SK-N-SH treated with all-trans-retinoic acid at 6 μM for 48 hours (cell line): ENCODE measurements around the gene ERC1.

Experiments used
- ATAC-seq: fragments of 200-7000 bp; cut with Tn5 transposase; 3 replicates; pipeline ENCODE4 v1.9.1; 2020; ENCODE audit warnings: mild to moderate bottlenecking, moderate library complexity
- ARNTL ChIP-seq: fragments of 450-650 bp; formaldehyde crosslinking; IDR thresholded peaks from 2 replicates; pipeline ENCODE4 v1.5.0; 2020; ENCODE audit warnings: low read depth, mild to moderate bottlenecking, moderate library complexity, borderline replicate concordance
- BACH2 ChIP-seq: fragments of 250-450 bp; sonication (Bioruptor Pico); IDR thresholded peaks from 2 replicates; pipeline ENCODE4 v1.9.0; 2021; ENCODE audit warnings: mild to moderate bottlenecking, borderline replicate concordance
- CSDC2 ChIP-seq: fragments of 250-450 bp; sonication (Bioruptor Pico); IDR thresholded peaks from 2 replicates; pipeline ENCODE4 v1.5.0; 2020; ENCODE audit warnings: mild to moderate bottlenecking, moderate library complexity
- ESRRG ChIP-seq: fragments of 250-450 bp; sonication (Bioruptor Pico); IDR thresholded peaks from 2 replicates; pipeline ENCODE4 v1.6.1; 2021; ENCODE audit warnings: mild to moderate bottlenecking
- GLIS3 ChIP-seq: fragments of 250-450 bp; sonication (Bioruptor Pico); IDR thresholded peaks from 2 replicates; pipeline ENCODE4 v1.5.0; 2020; ENCODE audit warnings: mild to moderate bottlenecking, moderate library complexity
- ISL1 ChIP-seq: fragments of 250-450 bp; sonication (Bioruptor Pico); IDR thresholded peaks from 2 replicates; pipeline ENCODE4 v2.1.2; 2022; ENCODE audit warnings: mild to moderate bottlenecking, moderate library complexity
- OSR1 ChIP-seq: fragments of 250-450 bp; sonication (Bioruptor Pico); IDR thresholded peaks from 2 replicates; pipeline ENCODE4 v1.8.0; 2022; ENCODE audit warnings: moderate library complexity, mild to moderate bottlenecking, inconsistent platforms
- PPARA ChIP-seq: fragments of 250-450 bp; sonication (Bioruptor Pico); IDR thresholded peaks from 2 replicates; pipeline ENCODE4 v1.5.0; 2020; ENCODE audit warnings: mild to moderate bottlenecking, borderline replicate concordance
- SNAI2 ChIP-seq: fragments of 250-450 bp; sonication (Bioruptor Pico); IDR thresholded peaks from 2 replicates; pipeline ENCODE4 v1.5.0; 2020; ENCODE audit warnings: mild to moderate bottlenecking, moderate library complexity
- TCF4 ChIP-seq: fragments of 250-450 bp; sonication (Bioruptor Pico); IDR thresholded peaks from 2 replicates; pipeline ENCODE4 v1.8.0; 2021; ENCODE audit warnings: mild to moderate bottlenecking, moderate library complexity, borderline replicate concordance
- TOX ChIP-seq: fragments of 250-450 bp; sonication (Bioruptor Pico); IDR thresholded peaks from 2 replicates; pipeline ENCODE4 v1.8.0; 2021; ENCODE audit warnings: mild to moderate bottlenecking, moderate library complexity, borderline replicate concordance
- ZFP3 ChIP-seq: fragments of 250-450 bp; sonication (Bioruptor Pico); IDR thresholded peaks from 2 replicates; pipeline ENCODE4 v1.5.0; 2020; ENCODE audit warnings: mild to moderate bottlenecking, moderate library complexity
- ZFP30 ChIP-seq: fragments of 450-650 bp; formaldehyde crosslinking; IDR thresholded peaks from 2 replicates; pipeline ENCODE4 v1.5.0; 2022; ENCODE audit warnings: mild to moderate bottlenecking, moderate library complexity
- ZNF565 ChIP-seq: fragments of 450-650 bp; formaldehyde crosslinking; conservative IDR thresholded peaks from 2 replicates; pipeline ENCODE4 v1.5.0; 2020; ENCODE audit warnings: low read depth, mild to moderate bottlenecking, moderate library complexity
- ZNF70 ChIP-seq: fragments of 450-650 bp; formaldehyde crosslinking; IDR thresholded peaks from 2 replicates; pipeline ENCODE4 v1.5.0; 2020; ENCODE audit warnings: mild to moderate bottlenecking, moderate library complexity
- ZNF8 ChIP-seq: fragments of 450-650 bp; formaldehyde crosslinking; IDR thresholded peaks from 2 replicates; pipeline ENCODE4 v1.5.0; 2020; ENCODE audit warnings: mild to moderate bottlenecking, moderate library complexity
- TF ChIP-seq, protein P1 (sequence below): fragments of 250-450 bp; sonication (Bioruptor Pico); IDR thresholded peaks from 2 replicates; pipeline ENCODE4 v1.5.0; 2020; ENCODE audit warnings: mild to moderate bottlenecking, moderate library complexity
- TF ChIP-seq, protein P2 (sequence below): fragments of 250-450 bp; sonication (Bioruptor Pico); IDR thresholded peaks from 2 replicates; pipeline ENCODE4 v1.8.0; 2021; ENCODE audit warnings: low read depth, mild to moderate bottlenecking, moderate library complexity, borderline replicate concordance
- TF ChIP-seq, protein P3 (sequence below): fragments of 250-450 bp; sonication (Bioruptor Pico); IDR thresholded peaks from 2 replicates; pipeline ENCODE4 v1.5.1; 2020; ENCODE audit warnings: low read depth, mild to moderate bottlenecking, moderate library complexity
- TF ChIP-seq, protein P4 (sequence below): fragments of 250-450 bp; sonication (Bioruptor Pico); IDR thresholded peaks from 2 replicates; pipeline ENCODE4 v1.5.1; 2021; ENCODE audit warnings: mild to moderate bottlenecking, moderate library complexity
- TF ChIP-seq, protein P5 (sequence below): fragments of 250-450 bp; sonication (Bioruptor Pico); IDR thresholded peaks from 2 replicates; pipeline ENCODE4 v1.8.0; 2020; ENCODE audit warnings: mild to moderate bottlenecking, moderate library complexity, borderline replicate concordance

Gene ERC1

DNA sequence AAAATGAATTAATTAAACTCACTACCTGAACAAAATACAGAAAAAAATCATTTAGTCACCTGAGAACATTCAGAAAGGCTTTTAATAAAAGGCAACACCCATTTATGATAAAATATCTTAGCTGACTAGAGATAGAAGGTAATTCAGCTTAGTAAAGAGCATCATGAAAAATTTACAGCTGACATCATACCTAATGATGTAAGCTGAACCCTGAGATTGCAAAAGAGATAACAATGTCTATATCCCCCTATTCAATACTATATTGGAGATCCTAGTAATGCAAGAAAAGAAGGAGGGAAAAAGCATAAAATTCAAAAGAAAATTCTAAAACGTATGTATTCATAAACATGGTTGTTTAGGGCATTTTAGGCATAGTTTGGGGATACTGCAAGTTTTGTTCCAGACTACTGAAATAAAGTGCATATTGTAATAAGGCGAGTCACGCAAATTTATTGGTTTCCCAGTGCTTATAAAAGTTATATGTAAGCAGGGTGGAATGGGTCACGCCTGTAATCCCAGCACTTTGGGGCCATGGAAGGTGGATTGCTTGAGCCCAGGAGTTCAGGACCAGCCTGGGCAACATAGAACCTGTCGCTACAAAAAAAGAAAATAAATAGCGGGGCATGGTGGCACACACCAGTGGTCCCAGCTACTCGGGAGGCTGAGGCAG, 311.3 kb downstream of the ERC1 start:
- no peak for ATAC-seq
- TF ChIP-seq TCF4 (CRISPR knock-in tag) (no peak), ZNF70 (CRISPR knock-in tag) (no peak), GLIS3 (CRISPR knock-in tag) (no peak), BACH2 (CRISPR knock-in tag) (no peak), ZFP3 (no peak), ESRRG (CRISPR knock-in tag) (no peak), ISL1 (CRISPR knock-in tag) (no peak), CSDC2 (CRISPR knock-in tag) (no peak), ZNF565 (CRISPR knock-in tag) (no peak), PPARA (CRISPR knock-in tag) (no peak), TOX (CRISPR knock-in tag) (no peak), OSR1 (CRISPR knock-in tag) (no peak)
- TF ChIP-seq, protein P1, sequence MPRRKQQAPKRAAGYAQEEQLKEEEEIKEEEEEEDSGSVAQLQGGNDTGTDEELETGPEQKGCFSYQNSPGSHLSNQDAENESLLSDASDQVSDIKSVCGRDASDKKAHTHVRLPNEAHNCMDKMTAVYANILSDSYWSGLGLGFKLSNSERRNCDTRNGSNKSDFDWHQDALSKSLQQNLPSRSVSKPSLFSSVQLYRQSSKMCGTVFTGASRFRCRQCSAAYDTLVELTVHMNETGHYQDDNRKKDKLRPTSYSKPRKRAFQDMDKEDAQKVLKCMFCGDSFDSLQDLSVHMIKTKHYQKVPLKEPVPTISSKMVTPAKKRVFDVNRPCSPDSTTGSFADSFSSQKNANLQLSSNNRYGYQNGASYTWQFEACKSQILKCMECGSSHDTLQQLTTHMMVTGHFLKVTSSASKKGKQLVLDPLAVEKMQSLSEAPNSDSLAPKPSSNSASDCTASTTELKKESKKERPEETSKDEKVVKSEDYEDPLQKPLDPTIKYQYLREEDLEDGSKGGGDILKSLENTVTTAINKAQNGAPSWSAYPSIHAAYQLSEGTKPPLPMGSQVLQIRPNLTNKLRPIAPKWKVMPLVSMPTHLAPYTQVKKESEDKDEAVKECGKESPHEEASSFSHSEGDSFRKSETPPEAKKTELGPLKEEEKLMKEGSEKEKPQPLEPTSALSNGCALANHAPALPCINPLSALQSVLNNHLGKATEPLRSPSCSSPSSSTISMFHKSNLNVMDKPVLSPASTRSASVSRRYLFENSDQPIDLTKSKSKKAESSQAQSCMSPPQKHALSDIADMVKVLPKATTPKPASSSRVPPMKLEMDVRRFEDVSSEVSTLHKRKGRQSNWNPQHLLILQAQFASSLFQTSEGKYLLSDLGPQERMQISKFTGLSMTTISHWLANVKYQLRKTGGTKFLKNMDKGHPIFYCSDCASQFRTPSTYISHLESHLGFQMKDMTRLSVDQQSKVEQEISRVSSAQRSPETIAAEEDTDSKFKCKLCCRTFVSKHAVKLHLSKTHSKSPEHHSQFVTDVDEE (CRISPR knock-in tag) = no peak
- TF ChIP-seq, protein P2, sequence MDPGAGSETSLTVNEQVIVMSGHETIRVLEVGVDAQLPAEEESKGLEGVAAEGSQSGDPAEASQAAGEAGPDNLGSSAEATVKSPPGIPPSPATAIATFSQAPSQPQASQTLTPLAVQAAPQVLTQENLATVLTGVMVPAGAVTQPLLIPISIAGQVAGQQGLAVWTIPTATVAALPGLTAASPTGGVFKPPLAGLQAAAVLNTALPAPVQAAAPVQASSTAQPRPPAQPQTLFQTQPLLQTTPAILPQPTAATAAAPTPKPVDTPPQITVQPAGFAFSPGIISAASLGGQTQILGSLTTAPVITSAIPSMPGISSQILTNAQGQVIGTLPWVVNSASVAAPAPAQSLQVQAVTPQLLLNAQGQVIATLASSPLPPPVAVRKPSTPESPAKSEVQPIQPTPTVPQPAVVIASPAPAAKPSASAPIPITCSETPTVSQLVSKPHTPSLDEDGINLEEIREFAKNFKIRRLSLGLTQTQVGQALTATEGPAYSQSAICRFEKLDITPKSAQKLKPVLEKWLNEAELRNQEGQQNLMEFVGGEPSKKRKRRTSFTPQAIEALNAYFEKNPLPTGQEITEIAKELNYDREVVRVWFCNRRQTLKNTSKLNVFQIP = no peak
- TF ChIP-seq, protein P3, sequence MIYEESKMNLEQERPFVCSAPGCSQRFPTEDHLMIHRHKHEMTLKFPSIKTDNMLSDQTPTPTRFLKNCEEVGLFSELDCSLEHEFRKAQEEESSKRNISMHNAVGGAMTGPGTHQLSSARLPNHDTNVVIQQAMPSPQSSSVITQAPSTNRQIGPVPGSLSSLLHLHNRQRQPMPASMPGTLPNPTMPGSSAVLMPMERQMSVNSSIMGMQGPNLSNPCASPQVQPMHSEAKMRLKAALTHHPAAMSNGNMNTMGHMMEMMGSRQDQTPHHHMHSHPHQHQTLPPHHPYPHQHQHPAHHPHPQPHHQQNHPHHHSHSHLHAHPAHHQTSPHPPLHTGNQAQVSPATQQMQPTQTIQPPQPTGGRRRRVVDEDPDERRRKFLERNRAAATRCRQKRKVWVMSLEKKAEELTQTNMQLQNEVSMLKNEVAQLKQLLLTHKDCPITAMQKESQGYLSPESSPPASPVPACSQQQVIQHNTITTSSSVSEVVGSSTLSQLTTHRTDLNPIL = no peak
- TF ChIP-seq, protein P4, sequence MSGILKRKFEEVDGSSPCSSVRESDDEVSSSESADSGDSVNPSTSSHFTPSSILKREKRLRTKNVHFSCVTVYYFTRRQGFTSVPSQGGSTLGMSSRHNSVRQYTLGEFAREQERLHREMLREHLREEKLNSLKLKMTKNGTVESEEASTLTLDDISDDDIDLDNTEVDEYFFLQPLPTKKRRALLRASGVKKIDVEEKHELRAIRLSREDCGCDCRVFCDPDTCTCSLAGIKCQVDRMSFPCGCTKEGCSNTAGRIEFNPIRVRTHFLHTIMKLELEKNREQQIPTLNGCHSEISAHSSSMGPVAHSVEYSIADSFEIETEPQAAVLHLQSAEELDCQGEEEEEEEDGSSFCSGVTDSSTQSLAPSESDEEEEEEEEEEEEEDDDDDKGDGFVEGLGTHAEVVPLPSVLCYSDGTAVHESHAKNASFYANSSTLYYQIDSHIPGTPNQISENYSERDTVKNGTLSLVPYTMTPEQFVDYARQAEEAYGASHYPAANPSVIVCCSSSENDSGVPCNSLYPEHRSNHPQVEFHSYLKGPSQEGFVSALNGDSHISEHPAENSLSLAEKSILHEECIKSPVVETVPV = no peak

DNA sequence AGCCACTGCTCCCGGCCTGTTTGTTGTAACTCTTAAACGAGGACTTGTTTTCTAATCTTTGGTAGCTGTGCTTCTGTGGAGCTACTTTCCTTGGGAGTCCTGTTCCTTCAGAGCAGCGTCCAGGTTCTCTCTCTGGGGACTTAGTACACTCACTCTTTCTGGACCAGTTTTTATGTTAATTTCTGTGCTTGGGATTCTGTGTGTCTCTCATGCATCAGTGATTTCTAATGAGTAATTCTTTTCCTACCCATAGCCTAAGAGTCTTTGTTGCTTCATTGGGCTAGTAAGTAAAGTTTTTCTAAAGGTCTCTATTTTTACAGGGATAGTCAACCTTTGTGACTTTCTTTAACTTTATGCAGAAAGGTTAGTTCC, 314.0 kb downstream of the ERC1 start:
- ATAC-seq = no peak
- TF ChIP-seq GLIS3 (CRISPR knock-in tag) (no peak), OSR1 (CRISPR knock-in tag) (no peak), ZNF8 (CRISPR knock-in tag) (no peak), ZNF70 (CRISPR knock-in tag) (no peak), PPARA (CRISPR knock-in tag) (no peak), ZNF565 (CRISPR knock-in tag) (no peak), TCF4 (CRISPR knock-in tag) (no peak), ISL1 (CRISPR knock-in tag) (no peak), ARNTL (CRISPR knock-in tag) (no peak), ESRRG (CRISPR knock-in tag) (no peak), TOX (CRISPR knock-in tag) (no peak), ZFP30 (no peak), ZFP3 (no peak), BACH2 (CRISPR knock-in tag) (no peak), SNAI2 (CRISPR knock-in tag) (no peak)
- TF ChIP-seq, protein P1 (CRISPR knock-in tag) = no peak
- TF ChIP-seq, protein P3 = no peak
- TF ChIP-seq, protein P5, sequence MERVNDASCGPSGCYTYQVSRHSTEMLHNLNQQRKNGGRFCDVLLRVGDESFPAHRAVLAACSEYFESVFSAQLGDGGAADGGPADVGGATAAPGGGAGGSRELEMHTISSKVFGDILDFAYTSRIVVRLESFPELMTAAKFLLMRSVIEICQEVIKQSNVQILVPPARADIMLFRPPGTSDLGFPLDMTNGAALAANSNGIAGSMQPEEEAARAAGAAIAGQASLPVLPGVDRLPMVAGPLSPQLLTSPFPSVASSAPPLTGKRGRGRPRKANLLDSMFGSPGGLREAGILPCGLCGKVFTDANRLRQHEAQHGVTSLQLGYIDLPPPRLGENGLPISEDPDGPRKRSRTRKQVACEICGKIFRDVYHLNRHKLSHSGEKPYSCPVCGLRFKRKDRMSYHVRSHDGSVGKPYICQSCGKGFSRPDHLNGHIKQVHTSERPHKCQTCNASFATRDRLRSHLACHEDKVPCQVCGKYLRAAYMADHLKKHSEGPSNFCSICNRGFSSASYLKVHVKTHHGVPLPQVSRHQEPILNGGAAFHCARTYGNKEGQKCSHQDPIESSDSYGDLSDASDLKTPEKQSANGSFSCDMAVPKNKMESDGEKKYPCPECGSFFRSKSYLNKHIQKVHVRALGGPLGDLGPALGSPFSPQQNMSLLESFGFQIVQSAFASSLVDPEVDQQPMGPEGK (CRISPR knock-in tag) = no peak
- TF ChIP-seq, protein P2 = no peak
- TF ChIP-seq, all 23 proteins: peak for 0
